ENCODE results near the gene ARHGAP24.

Gene ARHGAP24

GRCh38 chr4:85707611-85708010 is 232.7 kb downstream of the ARHGAP24 start:
- no peak for DNase-seq

GRCh38 chr4:85708468-85708867 is 233.5 kb downstream of the ARHGAP24 start:
- no peak for DNase-seq

- DNase-seq: no peak
Observed at GRCh38 chr4:85713005-85713404, 238.1 kb downstream of the ARHGAP24 start.

- no peak for DNase-seq
Observed at GRCh38 chr4:85715991-85716737, 241.2 kb downstream of the ARHGAP24 start.

GRCh38 chr4:85717351-85717750 is 242.4 kb downstream of the ARHGAP24 start:
- DNase-seq: no peak

GRCh38 chr4:85717847-85718246 is 242.9 kb downstream of the ARHGAP24 start:
- no peak for DNase-seq

- no peak for DNase-seq
Observed at GRCh38 chr4:85720735-85721134, 245.8 kb downstream of the ARHGAP24 start.

GRCh38 chr4:85722401-85722800 is 247.5 kb downstream of the ARHGAP24 start:
- no peak for DNase-seq

- no peak for DNase-seq
Observed at GRCh38 chr4:85722807-85723206, 247.9 kb downstream of the ARHGAP24 start.

GRCh38 chr4:85724791-85725563 is 250.0 kb downstream of the ARHGAP24 start:
- no peak for DNase-seq

- DNase-seq: no peak
Observed at GRCh38 chr4:85725721-85726170, 250.8 kb downstream of the ARHGAP24 start.

- DNase-seq: no peak
Observed at GRCh38 chr4:85726555-85726954, 251.6 kb downstream of the ARHGAP24 start.

GRCh38 chr4:85728464-85728863 is 253.5 kb downstream of the ARHGAP24 start:
- no peak for DNase-seq

GRCh38 chr4:85732124-85732523 is 257.2 kb downstream of the ARHGAP24 start:
- DNase-seq: no peak

- DNase-seq: no peak
Observed at GRCh38 chr4:85733798-85734197, 258.8 kb downstream of the ARHGAP24 start.

- no peak for DNase-seq
Observed at GRCh38 chr4:85734424-85734831, 259.5 kb downstream of the ARHGAP24 start.

- DNase-seq: no peak
Observed at GRCh38 chr4:85736571-85736970, 261.6 kb downstream of the ARHGAP24 start.

GRCh38 chr4:85737254-85737653 is 262.3 kb downstream of the ARHGAP24 start:
- DNase-seq: no peak

GRCh38 chr4:85738721-85739120 is 263.8 kb downstream of the ARHGAP24 start:
- no peak for DNase-seq

- DNase-seq: no peak
Observed at GRCh38 chr4:85740431-85740861, 265.5 kb downstream of the ARHGAP24 start.

- no peak for DNase-seq
Observed at GRCh38 chr4:85741381-85741780, 266.4 kb downstream of the ARHGAP24 start.

- no peak for DNase-seq
Observed at GRCh38 chr4:85741921-85742591, 267.1 kb downstream of the ARHGAP24 start.

- DNase-seq: no peak
Observed at GRCh38 chr4:85744950-85745349, 270.0 kb downstream of the ARHGAP24 start.

- DNase-seq: no peak
Observed at GRCh38 chr4:85745939-85746338, 271.0 kb downstream of the ARHGAP24 start.

Data from T-helper 9 cell (primary cell).